ELR (cell line): ENCODE data around the gene PIGN.
"Not testable (repeated sequence)": the region's sequence is repeated elsewhere in the genome, so short reads cannot be mapped to it uniquely, and the experiment has no call there.

Experiments used
- DNase-seq: peaks from one replicate; pipeline ENCODE4 v3.0.0-alpha.2; 2015; ENCODE audit warnings: low read depth

The PIGN gene

DNA sequence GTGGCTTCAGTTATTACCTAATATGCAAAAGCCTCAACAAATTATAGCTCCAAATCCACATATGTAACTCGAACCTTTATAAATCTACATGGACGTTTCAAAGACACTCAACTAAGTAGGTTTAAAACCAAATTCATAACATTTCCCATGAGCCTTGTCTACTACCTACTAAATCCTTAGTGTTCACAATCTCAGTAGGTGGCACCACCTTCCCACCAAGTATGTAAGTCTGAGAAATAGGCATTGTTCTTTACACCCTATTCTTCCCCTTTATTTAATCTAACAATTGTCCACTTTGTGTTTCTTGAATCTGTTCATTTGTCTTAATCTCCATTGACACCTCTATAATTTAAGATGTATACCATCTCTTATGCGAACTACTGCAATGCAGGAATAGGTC is 4.6 kb downstream of the PIGN start:
- no peak for DNase-seq

DNA sequence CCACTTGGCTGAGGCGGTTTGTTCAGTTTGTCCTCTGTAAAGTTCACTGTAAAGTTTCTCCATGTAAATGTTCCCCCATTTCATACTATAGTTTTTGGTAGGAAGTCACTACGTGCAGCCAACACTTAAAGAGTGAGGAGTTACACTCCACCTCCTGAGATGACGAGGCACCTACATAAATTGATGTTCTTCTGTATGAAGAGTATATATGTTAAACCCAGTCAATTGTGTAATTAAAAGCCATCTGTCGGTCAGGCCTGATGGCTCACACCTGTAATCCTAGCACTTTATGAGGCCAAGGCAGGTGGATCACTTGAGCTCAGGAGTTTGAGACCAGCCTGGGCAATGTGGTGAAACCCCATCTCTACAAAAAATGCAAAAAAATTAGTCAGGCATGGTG is 7.6 kb downstream of the PIGN start:
- no peak for DNase-seq

DNA sequence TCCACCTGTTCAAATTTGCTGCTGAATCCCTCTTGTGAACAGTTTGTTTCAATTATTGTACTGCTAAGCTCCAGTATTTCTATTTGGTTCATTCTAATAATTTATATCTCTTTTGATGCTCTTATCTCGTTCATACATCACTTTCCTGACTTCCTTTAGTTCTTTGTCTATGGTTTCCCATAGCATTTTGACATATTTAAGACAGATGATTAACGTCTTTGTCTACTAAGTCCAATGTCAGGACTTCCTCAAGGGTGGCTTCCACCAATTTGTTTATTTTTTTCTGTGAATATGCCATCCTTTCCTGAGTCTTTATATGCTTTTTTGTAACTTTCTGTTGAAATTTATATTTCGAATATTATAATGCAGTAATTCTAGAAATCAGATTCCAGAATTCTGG is 9.6 kb downstream of the PIGN start:
- DNase-seq: no peak

DNA sequence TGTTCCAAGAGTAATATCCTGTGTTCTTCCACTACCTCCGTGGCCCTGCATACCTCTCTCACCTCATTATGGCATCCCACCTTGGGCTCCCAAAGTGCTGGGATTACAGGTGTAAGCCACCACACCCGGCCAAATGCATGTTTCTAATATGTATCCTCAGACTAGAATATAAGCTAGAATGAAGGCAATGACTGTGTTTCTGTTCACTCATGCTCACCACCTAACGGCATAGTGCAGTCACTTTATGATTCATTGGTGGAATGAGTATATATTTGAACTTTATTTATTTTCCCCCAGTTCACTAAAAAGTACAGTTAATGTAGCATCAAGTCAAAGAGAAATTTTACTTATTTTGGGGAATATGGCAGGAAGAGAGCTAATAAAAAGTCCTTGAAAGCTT is 11.3 kb downstream of the PIGN start:
- peak; percentile 50 for DNase-seq

DNA sequence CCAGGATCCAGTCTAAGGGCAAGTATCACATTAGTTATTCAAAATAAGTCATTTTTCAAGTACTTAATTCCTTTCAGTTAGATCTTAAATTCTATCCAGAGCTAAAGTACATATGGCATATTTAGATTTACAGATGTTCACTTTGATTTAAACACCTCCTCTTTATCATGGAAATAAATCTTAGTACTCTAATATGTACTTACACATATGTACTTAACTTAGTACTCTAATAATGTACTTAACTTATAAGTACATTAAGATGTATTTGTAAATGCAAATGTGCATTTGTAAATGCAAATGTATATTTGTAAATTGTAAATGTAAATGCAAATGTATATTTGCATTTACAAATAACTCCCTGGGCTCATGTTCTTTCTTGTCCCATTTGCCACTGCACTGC is 14.6 kb downstream of the PIGN start:
- no peak for DNase-seq

DNA sequence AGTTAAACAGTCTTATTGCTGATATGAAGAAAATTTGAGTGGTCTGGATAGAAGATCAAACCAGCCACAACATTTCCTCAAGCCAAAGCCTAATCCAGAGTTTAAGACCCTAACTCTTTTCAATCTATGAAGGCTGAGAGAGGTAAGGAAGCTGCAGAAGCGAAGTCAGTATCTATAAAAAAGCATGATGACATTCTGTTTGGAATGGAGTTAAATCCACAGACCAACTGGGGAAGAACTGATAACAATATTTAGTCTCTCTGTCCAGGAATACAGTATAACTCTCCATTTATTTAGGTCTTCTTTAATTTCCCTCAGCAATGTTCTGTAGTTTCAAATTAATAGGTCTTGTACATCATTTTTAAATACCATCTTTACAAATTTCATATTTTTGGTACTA is 16.0 kb downstream of the PIGN start:
- no peak for DNase-seq

DNA sequence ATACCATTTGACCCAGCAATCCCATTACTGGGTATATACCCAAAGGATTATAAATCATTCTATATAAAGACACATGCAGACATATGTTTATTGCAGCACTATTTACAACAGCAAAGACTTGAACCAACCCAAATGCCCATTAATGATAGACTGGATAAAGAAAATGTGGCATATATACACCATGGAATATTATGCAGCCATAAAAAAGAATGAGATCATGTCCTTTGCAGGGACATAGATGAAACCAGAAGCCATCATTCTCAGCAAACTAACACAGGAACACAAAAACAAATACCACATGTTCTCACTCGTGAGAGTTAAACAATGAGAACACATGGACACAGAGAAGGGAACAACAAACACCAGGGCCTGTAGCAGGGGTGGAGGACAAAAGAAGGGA is 20.3 kb downstream of the PIGN start:
- DNase-seq: not testable (repeated sequence)

DNA sequence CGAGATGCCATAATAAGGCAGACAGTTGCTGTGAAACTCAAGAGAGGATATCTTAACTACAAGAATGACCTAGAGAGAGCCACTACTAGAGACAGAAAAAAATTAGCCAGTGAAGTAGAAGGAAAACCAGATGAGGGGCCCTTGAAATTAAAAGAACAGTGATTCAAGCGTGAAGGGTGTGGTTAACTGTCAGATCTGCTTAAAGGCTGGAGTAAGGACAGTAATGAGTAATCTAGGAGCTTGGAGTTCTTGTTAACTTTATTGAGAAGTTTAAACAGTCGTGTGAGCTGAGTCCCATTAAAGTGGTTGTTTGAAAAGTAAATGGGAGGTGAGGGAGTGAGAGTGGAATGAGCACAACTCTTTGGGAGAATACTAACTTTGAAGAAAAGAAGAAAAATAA is 21.3 kb downstream of the PIGN start:
- peak; percentile 4 for DNase-seq

DNA sequence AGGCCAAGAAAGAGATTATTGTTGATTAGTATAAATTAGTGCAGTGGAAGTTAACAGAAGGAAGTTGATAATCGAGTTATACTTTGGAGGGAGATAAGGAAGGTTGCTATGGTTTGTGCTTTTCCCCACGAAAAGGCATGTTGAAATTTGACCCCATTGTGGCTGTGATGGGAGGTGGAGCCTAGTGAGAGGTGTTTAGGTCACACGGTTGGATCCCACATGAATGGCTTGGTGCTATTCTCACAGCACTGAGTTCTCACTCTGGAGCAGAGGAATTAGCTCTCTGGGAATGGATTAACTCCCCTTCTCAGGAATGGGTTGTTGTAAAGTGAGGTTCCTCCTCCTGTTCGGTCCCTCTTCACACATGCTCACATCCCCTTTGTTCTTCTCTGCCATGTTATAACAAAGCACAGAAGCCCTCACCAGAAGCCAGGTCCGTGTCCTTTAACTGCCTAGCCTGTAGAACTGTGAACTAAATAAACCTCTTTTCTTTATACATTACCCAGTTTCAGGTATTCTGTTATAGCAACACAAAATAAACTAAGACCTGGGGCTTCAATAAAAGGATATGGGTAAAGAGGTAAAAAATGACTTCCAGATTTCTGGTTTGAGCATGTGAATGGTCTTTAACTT is 21.9 kb downstream of the PIGN start:
- DNase-seq: no peak

DNA sequence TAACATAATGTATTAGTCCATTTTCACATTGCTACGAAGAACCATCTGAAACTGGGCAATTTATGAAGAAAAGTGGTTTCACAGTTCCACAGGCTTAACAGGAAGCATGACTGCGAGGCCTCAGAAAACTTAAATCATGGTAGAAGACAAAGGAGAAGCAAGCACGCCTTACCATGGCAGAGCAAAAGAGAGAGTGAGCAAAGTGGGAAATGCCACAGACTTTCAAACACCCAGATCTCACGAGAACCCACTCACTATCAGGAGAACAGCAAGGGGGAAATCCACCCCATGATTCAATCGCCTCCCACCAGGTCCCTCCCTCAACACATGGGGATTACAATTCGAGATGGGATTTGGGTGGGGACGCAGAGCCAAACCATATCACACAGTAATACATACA is 22.5 kb downstream of the PIGN start:
- no peak for DNase-seq

DNA sequence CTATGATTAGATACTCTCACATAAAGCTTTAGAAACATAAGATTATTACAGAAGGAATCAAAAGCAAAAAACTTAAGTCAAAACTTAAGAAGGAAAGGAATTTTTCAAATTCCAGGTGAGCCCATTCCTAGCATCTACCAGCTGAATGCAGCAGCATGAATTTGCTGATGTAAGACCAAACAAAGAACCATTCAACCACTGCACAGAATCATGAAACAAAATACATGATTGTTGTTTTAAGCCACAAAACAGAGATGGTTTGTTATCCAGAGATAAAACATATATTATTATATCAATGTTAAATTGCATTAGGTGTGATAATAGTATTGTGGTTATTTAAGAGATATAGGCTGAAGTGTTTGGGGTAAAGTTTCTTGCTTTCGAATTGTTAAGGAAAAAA is 29.0 kb downstream of the PIGN start:
- no peak for DNase-seq

DNA sequence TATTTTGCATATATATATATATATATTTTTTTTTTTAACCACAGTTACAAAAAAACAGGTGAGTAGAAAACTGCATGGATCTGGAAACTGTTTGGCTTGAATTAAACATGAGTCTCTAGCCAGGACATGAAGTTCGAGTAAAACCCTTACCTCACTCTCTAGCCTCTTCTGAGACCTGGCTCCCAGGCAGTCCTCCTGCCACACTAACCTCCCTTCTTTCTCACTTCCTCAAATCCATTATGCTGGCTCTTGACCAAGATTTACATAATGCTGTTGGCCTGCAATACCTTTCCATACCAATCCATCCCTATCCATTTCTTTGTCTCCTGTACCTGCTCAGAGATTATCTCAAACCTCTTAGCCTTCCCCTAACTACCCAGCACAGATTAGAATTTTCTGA is 34.0 kb downstream of the PIGN start:
- DNase-seq: no peak

DNA sequence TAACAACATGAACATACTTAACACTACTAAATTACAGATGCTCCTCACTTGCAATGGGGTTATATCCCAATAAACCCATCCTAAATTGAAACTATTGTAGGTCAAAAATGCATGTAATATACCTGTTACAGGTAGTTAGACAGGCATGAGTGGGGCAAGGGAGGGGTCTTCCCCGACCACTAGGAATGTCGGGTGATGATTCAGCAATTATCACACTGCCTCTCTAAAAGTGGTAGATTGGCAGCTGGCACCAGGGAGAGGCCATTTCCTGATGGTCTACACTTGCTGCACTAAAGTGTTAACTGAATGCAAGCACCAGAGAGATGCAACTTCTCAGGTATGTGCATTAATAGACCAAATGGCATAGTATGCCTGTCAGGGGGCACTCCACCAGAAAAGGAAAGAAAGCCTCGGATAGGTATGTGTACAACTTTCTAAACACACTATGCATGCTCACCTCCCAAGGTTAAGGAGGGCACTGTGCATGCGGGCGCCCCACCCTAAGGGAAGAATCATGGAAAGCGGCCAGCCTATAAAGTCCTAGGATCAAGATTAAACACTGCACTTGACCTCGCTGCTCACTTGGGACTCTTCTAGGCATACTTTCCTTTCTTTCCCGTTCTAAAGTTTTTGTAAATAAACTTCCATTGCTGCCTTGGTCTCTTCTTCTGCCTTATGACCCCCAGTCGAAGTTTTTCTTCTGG is 35.6 kb downstream of the PIGN start:
- no peak for DNase-seq

DNA sequence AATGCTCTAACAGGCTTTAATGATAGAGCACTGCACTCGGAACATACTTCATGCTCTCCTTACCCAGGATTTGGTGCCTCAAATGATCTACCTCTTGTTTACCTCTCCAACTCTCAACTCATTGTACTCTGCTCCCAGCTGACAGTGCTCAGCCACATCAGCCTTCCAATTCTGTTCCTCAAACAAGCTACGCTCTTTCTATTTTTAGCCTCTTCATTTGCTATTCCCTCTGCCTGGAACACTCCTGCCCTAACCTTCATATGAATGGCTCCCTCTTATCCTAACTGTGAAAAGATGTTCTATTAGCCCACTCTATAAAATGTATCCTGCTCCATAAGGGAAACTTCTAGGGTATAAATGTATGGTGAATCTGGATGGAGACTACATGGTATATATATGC is 42.5 kb downstream of the PIGN start:
- no peak for DNase-seq

DNA sequence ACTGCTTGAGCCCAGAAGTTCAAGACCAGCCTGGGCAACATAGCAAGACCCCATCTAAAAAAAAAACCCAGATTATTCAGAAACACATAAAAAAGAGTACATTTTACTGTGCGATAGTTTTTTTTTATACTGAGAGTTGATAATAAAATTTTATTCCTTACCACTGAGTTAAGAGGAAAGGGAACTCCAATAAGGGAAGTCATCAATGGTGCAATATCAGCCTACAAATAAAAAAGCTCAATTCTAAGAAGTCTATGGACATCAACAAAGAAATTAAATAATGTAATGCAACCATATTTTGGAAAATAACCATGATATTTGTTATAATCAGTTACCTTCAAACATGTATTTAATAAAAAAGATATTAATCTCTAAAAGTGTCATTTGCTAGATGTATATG is 46.6 kb downstream of the PIGN start:
- DNase-seq: no peak

DNA sequence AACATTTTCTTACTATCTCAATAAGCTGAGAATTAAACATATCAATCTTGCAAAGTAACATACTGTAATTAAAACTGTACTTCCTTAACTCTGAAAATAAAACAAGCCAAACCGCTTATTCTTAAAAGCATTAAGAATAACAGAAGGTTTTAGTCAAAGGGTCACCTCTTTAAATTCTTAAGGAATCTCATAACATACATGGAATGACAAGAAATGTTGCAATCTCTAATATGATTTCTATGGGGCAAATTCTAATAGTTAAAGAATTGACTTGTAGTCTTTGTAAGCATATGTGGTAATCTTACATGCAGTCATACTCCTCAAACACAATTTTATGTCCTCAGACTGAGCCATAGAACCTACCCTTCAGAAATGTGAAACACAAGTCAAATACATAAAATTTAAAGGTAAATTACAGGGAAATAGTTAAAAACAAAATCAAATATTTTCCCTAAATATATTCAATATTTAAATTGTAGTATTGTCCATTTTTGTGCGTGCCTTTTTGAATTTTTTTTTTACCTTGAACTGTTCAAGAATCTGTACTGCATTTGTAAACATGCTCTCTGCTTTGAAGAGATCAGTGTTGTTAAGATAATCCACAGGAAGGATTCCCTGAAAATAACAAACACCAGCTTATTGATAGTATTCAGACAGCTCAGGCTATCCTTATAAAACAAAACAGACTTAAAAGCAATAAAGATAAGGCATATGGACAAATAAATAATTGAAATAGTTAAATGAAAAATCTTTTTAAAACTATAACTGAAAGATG is 48.2 kb downstream of the PIGN start:
- no peak for DNase-seq

DNA sequence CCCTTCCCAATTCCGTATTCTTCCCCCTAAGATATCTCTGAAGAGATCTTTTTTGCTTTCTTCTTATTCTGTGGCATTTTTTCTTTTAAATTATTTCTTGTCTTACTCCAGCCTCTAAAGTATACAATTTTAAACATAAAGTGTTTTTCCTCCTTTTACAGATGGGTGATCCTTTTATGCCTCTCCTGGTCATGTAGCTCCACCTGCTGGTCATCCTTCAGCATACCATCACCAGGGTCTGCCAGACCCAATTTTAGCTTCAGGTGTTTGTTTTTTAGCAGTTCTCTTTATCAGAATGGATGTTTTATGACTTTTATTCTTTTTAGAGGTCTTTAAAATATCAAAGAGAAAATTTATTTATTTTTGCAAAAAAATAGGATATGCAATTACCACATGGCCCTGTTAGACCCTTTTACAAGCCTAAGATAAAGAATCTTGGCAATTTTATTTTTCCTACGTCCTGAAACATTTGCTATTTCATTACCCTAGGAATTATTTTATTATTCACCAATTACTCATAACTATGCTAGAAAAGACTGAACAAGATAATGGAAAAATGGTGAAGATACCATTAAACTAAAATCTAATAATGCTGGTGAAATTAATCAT is 55.5 kb downstream of the PIGN start:
- peak; percentile 76 for DNase-seq

DNA sequence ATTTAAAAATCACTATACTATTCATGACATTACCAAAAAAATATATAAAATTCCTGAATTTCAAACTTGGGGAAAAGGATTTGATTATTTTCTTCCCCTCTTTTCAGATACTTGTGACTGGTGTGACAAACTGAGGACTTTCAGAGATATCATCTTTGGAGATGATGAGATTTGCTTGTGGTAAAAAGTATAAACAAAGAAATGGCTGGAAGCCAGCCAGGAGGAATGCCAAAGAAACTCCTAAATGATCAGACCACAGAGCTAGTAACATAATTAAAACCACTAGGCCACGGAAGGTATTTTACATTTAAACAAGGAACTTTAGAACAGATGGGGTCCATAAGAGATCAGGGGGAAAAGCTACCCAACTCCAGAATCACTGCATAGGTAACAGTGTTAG is 58.7 kb downstream of the PIGN start:
- DNase-seq: peak; percentile 76

DNA sequence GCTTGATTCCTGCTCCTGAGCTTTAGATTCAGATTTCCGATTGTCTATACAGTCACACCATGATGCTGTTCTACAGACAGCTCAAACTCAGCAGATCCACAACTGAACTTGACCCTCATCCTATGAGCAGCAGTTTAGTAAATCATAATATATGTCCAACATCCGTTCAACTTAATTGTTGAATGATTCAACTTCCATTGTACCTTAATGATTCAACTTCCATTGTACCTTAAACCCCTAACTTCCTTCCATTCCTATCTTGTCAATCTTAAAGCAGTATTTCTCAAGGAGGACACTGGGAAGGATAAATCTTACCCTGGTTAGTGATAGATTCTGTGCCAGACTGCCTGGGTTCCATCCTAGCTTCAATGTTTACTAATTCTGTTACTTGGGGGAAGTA is 60.1 kb downstream of the PIGN start:
- peak; percentile 13 for DNase-seq

DNA sequence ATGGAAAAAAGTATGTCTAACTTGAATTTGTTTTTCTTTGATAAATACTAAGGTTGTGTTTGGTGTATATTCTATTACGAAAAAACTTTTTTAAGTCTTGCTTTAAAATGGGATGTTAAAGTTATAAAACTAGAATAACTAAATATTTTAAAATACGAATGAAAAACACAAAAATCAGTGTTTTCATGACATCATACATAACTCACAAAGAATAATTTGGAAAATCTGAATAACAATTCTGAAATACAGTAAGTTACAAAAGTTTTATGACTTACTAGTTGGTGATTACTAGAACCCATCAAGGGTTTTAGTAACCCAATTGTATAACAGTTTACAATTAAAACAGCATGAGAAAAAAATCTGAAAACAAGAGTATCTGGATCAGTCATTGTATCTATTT is 61.2 kb downstream of the PIGN start:
- no peak for DNase-seq

DNA sequence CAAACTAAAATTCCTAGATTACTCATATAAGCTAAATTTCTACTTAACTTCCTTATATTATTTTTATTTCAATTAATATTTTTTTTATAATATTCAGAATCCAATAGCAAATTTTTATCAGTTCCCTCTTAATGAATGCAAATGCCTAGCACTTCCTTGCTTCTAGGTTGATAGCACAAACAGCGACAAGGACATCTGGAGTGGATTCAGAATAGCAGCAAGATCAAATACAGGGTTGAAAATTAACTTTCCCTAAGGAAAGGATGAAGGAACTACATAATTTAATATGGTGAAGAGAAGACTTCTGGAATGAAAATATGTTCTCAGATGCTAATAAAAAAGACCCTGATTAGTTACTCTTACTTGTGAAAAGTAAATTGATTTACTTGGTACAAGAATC is 64.5 kb downstream of the PIGN start:
- DNase-seq: no peak

DNA sequence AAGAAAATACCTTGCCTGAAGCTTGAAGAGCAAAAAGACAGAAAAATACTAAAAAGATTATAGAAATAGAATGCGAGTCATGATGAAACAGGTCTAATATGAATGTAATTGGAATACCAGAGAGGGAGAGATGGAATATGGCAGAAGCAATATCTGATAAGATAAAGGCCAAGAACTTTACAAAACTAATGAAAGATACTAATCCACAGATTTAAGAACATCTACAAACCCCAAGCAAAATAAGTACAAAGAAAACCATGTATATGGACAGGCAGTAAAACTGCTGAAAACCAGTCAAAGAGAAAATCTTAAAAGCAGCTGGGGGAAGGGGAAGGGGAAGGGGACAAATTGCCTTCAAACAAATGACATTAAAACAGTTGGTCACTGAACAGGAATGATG is 67.0 kb downstream of the PIGN start:
- no peak for DNase-seq

DNA sequence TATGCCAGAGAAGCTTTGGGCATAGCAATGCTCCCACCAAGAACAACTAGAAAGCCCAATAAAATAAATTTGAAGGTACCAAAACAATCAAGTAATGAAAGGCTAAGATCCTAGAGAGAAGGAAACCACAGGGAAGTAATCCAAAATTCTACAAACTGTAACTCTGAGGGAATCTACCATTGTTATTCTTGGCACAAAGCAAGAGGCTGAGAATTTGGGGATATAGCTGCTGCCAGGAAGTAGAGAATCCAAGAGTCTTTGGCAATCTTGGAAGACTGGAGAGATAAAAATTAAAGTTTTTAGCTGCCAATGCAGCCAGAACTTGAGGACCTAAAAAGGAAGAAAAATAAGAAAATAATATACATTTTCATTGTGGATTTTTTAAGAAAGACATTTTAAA is 68.5 kb downstream of the PIGN start:
- no peak for DNase-seq
